AG09319 (cell line): ENCODE results near the gene SERPING1.

ENCODE experiments used
- DNase-seq: peaks from one replicate; pipeline ENCODE4 v3.0.0-alpha.2; 2010; ENCODE audit warnings: low read depth; ENCODE audit errors: extremely low read depth
- CTCF ChIP-seq: IDR thresholded peaks from 2 replicates; pipeline ENCODE4 v1.5.1; 2011; ENCODE audit warnings: low read depth, mild to moderate bottlenecking, inconsistent platforms, low read length, moderate library complexity

Gene SERPING1

GRCh38 chr11:57571606-57572005 lies 25.9 kb upstream of the SERPING1 start:
- no peak for TF ChIP-seq CTCF
- no peak for DNase-seq

GRCh38 chr11:57574061-57574460 lies 23.4 kb upstream of the SERPING1 start:
- no peak for TF ChIP-seq CTCF
- no peak for DNase-seq

GRCh38 chr11:57584341-57584740 lies 13.1 kb upstream of the SERPING1 start:
- TF ChIP-seq CTCF: no peak
- DNase-seq: no peak

GRCh38 chr11:57585301-57585700 lies 12.2 kb upstream of the SERPING1 start:
- no peak for TF ChIP-seq CTCF
- no peak for DNase-seq

GRCh38 chr11:57586711-57587245 lies 10.7 kb upstream of the SERPING1 start:
- TF ChIP-seq CTCF: no peak
- DNase-seq: no peak

GRCh38 chr11:57588046-57588710 lies 9.3 kb upstream of the SERPING1 start:
- no peak for TF ChIP-seq CTCF
- DNase-seq: no peak

GRCh38 chr11:57596266-57596885 lies 1.1 kb upstream of the SERPING1 start:
- no peak for TF ChIP-seq CTCF
- DNase-seq: no peak
